ENCODE data around the gene RXFP1. TPM values are rescaled to one million over a fixed set of nuclear protein-coding genes. Genes with fewer than 3 reads are reported as not detected.
"Not testable (repeated sequence)": the region's sequence is repeated elsewhere in the genome, so short reads cannot be mapped to it uniquely, and the experiment has no call there.

Gene RXFP1
- total RNA-seq, 1 experiment from 2014 or later, result not detected

GRCh38 chr4:158610790-158611189, 89.1 kb downstream of the RXFP1 start:
- no peak for DNase-seq (ENCODE audit: low read depth)

GRCh38 chr4:158613046-158613445, 91.4 kb downstream of the RXFP1 start:
- no peak for DNase-seq (ENCODE audit: low read depth)

GRCh38 chr4:158617956-158618355, 96.3 kb downstream of the RXFP1 start:
- DNase-seq (ENCODE audit: low read depth), result no peak

- no peak for DNase-seq (ENCODE audit: low read depth)
Measured at GRCh38 chr4:158621729-158622128, 100.0 kb downstream of the RXFP1 start.

- DNase-seq (ENCODE audit: low read depth), result no peak
Measured at GRCh38 chr4:158622251-158622650, 100.6 kb downstream of the RXFP1 start.

GRCh38 chr4:158624889-158625478, 103.3 kb downstream of the RXFP1 start:
- peak; percentile 45 for DNase-seq (ENCODE audit: low read depth)

- DNase-seq (ENCODE audit: low read depth), result no peak
Measured at GRCh38 chr4:158625544-158625943, 103.9 kb downstream of the RXFP1 start.

GRCh38 chr4:158630893-158631292, 109.2 kb downstream of the RXFP1 start:
- peak; percentile 43 for DNase-seq (ENCODE audit: low read depth)

- no peak for DNase-seq (ENCODE audit: low read depth)
Measured at GRCh38 chr4:158636619-158637018, 114.9 kb downstream of the RXFP1 start.

GRCh38 chr4:158644356-158644755, 122.7 kb downstream of the RXFP1 start:
- DNase-seq (ENCODE audit: low read depth), result no peak

- no peak for DNase-seq (ENCODE audit: low read depth)
Measured at GRCh38 chr4:158644760-158645159, 123.1 kb downstream of the RXFP1 start.

- no peak for DNase-seq (ENCODE audit: low read depth)
Measured at GRCh38 chr4:158649111-158649680, 127.5 kb downstream of the RXFP1 start.

- no peak for DNase-seq (ENCODE audit: low read depth)
Measured at GRCh38 chr4:158652920-158653319, 131.2 kb downstream of the RXFP1 start.

- no peak for DNase-seq (ENCODE audit: low read depth)
Measured at GRCh38 chr4:158656439-158656838, 134.8 kb downstream of the RXFP1 start.

- no peak for DNase-seq (ENCODE audit: low read depth)
Measured at GRCh38 chr4:158657291-158657690, 135.6 kb downstream of the RXFP1 start.

GRCh38 chr4:158663255-158663654, 141.6 kb downstream of the RXFP1 start:
- not testable (repeated sequence) for DNase-seq (ENCODE audit: low read depth)

GRCh38 chr4:158663707-158664625, 142.3 kb downstream of the RXFP1 start:
- not testable (repeated sequence) for DNase-seq (ENCODE audit: low read depth)

- no peak for DNase-seq (ENCODE audit: low read depth)
Measured at GRCh38 chr4:158664806-158665205, 143.1 kb downstream of the RXFP1 start.

GRCh38 chr4:158666892-158667291, 145.2 kb downstream of the RXFP1 start:
- no peak for DNase-seq (ENCODE audit: low read depth)

GRCh38 chr4:158667651-158668198, 146.0 kb downstream of the RXFP1 start:
- peak; percentile 23 for DNase-seq (ENCODE audit: low read depth)

- no peak for DNase-seq (ENCODE audit: low read depth)
Measured at GRCh38 chr4:158669310-158669709, 147.6 kb downstream of the RXFP1 start.

- peak; percentile 81 for DNase-seq (ENCODE audit: low read depth)
Measured at GRCh38 chr4:158670975-158671664, 149.4 kb downstream of the RXFP1 start.

Measured in RPMI7951 (cell line).